SK-N-SH (cell line): ENCODE measurements around the gene DAP. TPM values are rescaled to one million over a fixed set of nuclear protein-coding genes. Genes with fewer than 3 reads are reported as not detected.

ENCODE experiments used
- CTCF ChIA-PET: fragments of 300-600, 350-600 bp; formaldehyde crosslinking; extraction: SDS; loops from one replicate; lab custom pipeline; 2021; lab: Yijun Ruan, JAX
- POLR2A ChIA-PET: fragments of 350-600 bp; sonication (Branson Sonifier 250); formaldehyde crosslinking; extraction: SDS; loops from one replicate; lab custom pipeline; 2020; ENCODE audit warnings: antibody characterized with exemption, inconsistent platforms; lab: Yijun Ruan, JAX
- DNase-seq: peaks from one replicate; pipeline ENCODE4 v3.0.0; 2012
- H2AFZ ChIP-seq: fragments of 200-600 bp; sonication (generic); 2 replicates; pipeline ENCODE4 v1.8.1; 2016; ENCODE audit warnings: antibody characterized with exemption, mild to moderate bottlenecking, low read depth
- H3F3A ChIP-seq: fragments of 200-600 bp; sonication (generic); replicated peaks from 2 replicates; pipeline ENCODE3; 2016; ENCODE audit warnings: antibody characterized with exemption, mild to moderate bottlenecking; ENCODE audit not compliant: insufficient read depth
- H3K27ac ChIP-seq, 2 experiments: fragments of 200-500 bp in 1 of 2; fragments of 200-600 bp in 1 of 2; sonication (Bioruptor generic) in 1 of 2; sonication (generic), shearing (Covaris generic) in 1 of 2; 2 replicates each; pipeline versions ENCODE4 v1.5.1 to v1.6.1; 2014 to 2016; ENCODE audit warnings: low read depth in 2 of 2, inconsistent platforms in 1 of 2, low read length in 1 of 2, mild to moderate bottlenecking in 1 of 2, mixed read lengths in 1 of 2
- H3K27me3 ChIP-seq: fragments of 200-600 bp; sonication (generic), shearing (Covaris generic); 2 replicates; pipeline ENCODE4 v1.6.1; 2016; ENCODE audit warnings: mixed run types; ENCODE audit not compliant: insufficient read depth
- H3K36me3 ChIP-seq, 2 experiments: fragments of 200-500 bp in 1 of 2; fragments of 200-600 bp in 1 of 2; sonication (Bioruptor generic) in 1 of 2; sonication (generic) in 1 of 2; replicated peaks in 1 of 2; 2 replicates each; pipeline versions ENCODE3 to v1.5.1; 2014 to 2016; ENCODE audit warnings: low read length in 1 of 2, mild to moderate bottlenecking in 1 of 2; ENCODE audit not compliant: insufficient read depth in 2 of 2, control insufficient read depth in 1 of 2
- H3K4me1 ChIP-seq, 2 experiments: fragments of 200-500 bp in 1 of 2; fragments of 200-600 bp in 1 of 2; sonication (Bioruptor generic) in 1 of 2; sonication (generic), shearing (Covaris generic) in 1 of 2; 2 replicates each; pipeline versions ENCODE4 v1.5.1 to v1.6.1; 2014 to 2016; ENCODE audit warnings: low read depth in 1 of 2, low read length in 1 of 2, mixed run types in 1 of 2; ENCODE audit not compliant: insufficient read depth in 2 of 2, control insufficient read depth in 1 of 2
- H3K4me2 ChIP-seq: fragments of 200-600 bp; sonication (generic), shearing (Covaris generic); 2 replicates; pipeline ENCODE4 v1.6.1; 2017; ENCODE audit warnings: mixed run types
- H3K4me3 ChIP-seq, 2 experiments: fragments of 200-500 bp in 1 of 2; fragments of 200-600 bp in 1 of 2; sonication (Bioruptor generic) in 1 of 2; sonication (generic), shearing (Covaris generic) in 1 of 2; 2 replicates each; pipeline versions ENCODE4 v1.5.1 to v1.8.1; 2014 to 2016; ENCODE audit warnings: low read depth in 2 of 2, inconsistent platforms in 1 of 2, low read length in 1 of 2, mild to moderate bottlenecking in 1 of 2, mixed read lengths in 1 of 2, moderate library complexity in 1 of 2
- H3K79me2 ChIP-seq: fragments of 200-600 bp; sonication (generic); 2 replicates; pipeline ENCODE4 v1.8.1; 2017; ENCODE audit warnings: mild to moderate bottlenecking; ENCODE audit not compliant: insufficient read depth
- H3K9ac ChIP-seq: fragments of 200-600 bp; sonication (generic); 2 replicates; pipeline ENCODE4 v1.6.1; 2017; ENCODE audit warnings: mixed run types
- H3K9me2 ChIP-seq: fragments of 200-600 bp; sonication (generic); 2 replicates; pipeline ENCODE4 v1.6.1; 2017; ENCODE audit warnings: mixed run types
- H3K9me3 ChIP-seq: fragments of 200-600 bp; sonication (generic); 2 replicates; pipeline ENCODE4 v1.6.1; 2017; ENCODE audit warnings: mixed run types, mild to moderate bottlenecking, moderate library complexity
- H4K20me1 ChIP-seq: fragments of 200-600 bp; sonication (generic); 2 replicates; pipeline ENCODE4 v1.6.1; 2017; ENCODE audit warnings: mild to moderate bottlenecking, mixed run types; ENCODE audit not compliant: insufficient read depth
- CHD2 ChIP-seq: fragments of 150-350 bp; IDR thresholded peaks from 2 replicates; pipeline ENCODE4 v1.6.1; 2018; ENCODE audit warnings: low read length; ENCODE audit not compliant: partially characterized antibody
- ELF1 ChIP-seq: IDR thresholded peaks from 2 replicates; pipeline ENCODE4 v1.4.0; 2012
- EP300 ChIP-seq, 2 experiments: IDR thresholded peaks; 2 replicates each; pipeline versions ENCODE4 v1.4.0 to v1.6.1; 2012; ENCODE audit warnings: borderline replicate concordance in 1 of 2, low read depth in 1 of 2, low read length in 1 of 2
- FOXJ3 ChIP-seq: sonication (generic); formaldehyde crosslinking; IDR thresholded peaks from 2 replicates; pipeline ENCODE4 v1.5.1; 2020; ENCODE audit warnings: mild to moderate bottlenecking, missing genetic modification reagents
- GATA2 ChIP-seq: sonication (generic); formaldehyde crosslinking; IDR thresholded peaks from 2 replicates; pipeline ENCODE4 v1.5.0; 2020; ENCODE audit warnings: mild to moderate bottlenecking, missing genetic modification reagents
- JUND ChIP-seq: IDR thresholded peaks from 2 replicates; pipeline ENCODE4 v1.4.0; 2012
- MXI1 ChIP-seq: IDR thresholded peaks from 2 replicates; pipeline ENCODE4 v1.6.1; 2012; ENCODE audit warnings: mild to moderate bottlenecking, low read depth, low read length, improper control_type of control experiment
- NFIC ChIP-seq: IDR thresholded peaks from 2 replicates; pipeline ENCODE4 v1.4.0; 2012; ENCODE audit warnings: borderline replicate concordance
- NRF1 ChIP-seq: IDR thresholded peaks from 2 replicates; pipeline ENCODE4 v1.6.1; 2012; ENCODE audit warnings: low read depth, mild to moderate bottlenecking, low read length
- RAD21 ChIP-seq: IDR thresholded peaks from 2 replicates; pipeline ENCODE4 v1.6.1; 2012; ENCODE audit warnings: mild to moderate bottlenecking, low read length
- RCOR1 ChIP-seq: fragments of 150-350 bp; IDR thresholded peaks from 2 replicates; pipeline ENCODE4 v1.6.1; 2017; ENCODE audit warnings: antibody characterized with exemption, low read length
- RXRA ChIP-seq: IDR thresholded peaks from 2 replicates; pipeline ENCODE4 v1.4.0; 2012; ENCODE audit warnings: low read depth, mild to moderate bottlenecking, borderline replicate concordance
- SMC3 ChIP-seq: IDR thresholded peaks from 2 replicates; pipeline ENCODE4 v1.6.1; 2012; ENCODE audit warnings: low read depth, low read length, improper control_type of control experiment
- TAF1 ChIP-seq: IDR thresholded peaks from 2 replicates; pipeline ENCODE4 v1.6.1; 2012; ENCODE audit warnings: low read depth, mild to moderate bottlenecking, low read length, moderate library complexity, borderline replicate concordance
- TCF12 ChIP-seq: IDR thresholded peaks from 2 replicates; pipeline ENCODE4 v1.4.0; 2012
- TEAD4 ChIP-seq: IDR thresholded peaks from 2 replicates; pipeline ENCODE4 v1.4.0; 2012; ENCODE audit warnings: mild to moderate bottlenecking, borderline replicate concordance; ENCODE audit not compliant: insufficient read depth
- YY1 ChIP-seq: IDR thresholded peaks from 2 replicates; pipeline ENCODE4 v1.4.0; 2012; ENCODE audit warnings: low read depth, mild to moderate bottlenecking
- WGBS: methylation state at CpG from one replicate; pipeline ENCODE4 v1.1.6; 2017; ENCODE audit warnings: low lambda C conversion rate; 5-methylcytosine and 5-hydroxymethylcytosine counted together
- polyA plus RNA-seq, 3 experiments: library from polyadenylated mRNA; depleted of rRNA; stranded (reverse); fragments of >200 nt; gene quantifications; 2 replicates each; pipeline ENCODE4 v1.2.3, GENCODE V29; 2012
- TF ChIP-seq, protein P1 (sequence below): IDR thresholded peaks from 2 replicates; pipeline ENCODE4; 2012
- TF ChIP-seq, protein P2 (sequence below): fragments of 200-600 bp; sonication (generic); IDR thresholded peaks from 2 replicates; pipeline ENCODE4 v1.6.1; 2017; ENCODE audit warnings: antibody characterized with exemption, mild to moderate bottlenecking, moderate library complexity
- TF ChIP-seq, protein P3 (sequence below): IDR thresholded peaks from 2 replicates; pipeline ENCODE4 v1.4.0; 2012; ENCODE audit warnings: low read depth, borderline replicate concordance

The DAP gene
- polyA plus RNA-seq, 1 of the 3 experiments (the other 2 are of a cell fraction): 78.2 TPM

DNA sequence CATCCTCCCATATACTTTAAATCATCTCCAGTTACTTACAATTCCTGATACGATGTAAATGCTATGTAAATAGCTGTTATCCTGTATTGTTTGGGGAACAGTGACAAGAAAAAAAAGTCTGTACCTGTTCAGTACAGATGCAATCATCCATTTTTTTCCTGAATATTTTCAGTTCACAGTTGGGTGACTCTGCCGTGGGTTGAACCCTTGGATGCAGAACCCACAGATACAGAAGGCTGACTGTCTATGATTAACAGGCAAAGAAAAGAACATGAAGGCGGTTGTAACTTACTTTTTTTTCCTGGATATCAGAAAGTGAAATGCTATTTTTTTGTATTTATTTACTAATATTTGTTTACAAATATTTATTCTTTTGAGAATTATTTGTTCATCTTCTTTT, 33.2 kb downstream of the DAP start:
- CTCF ChIA-PET: no interaction called here
- H3K9me2 ChIP-seq: no peaks in the 10 kb centered on the region
- peaks cover 5 to 19% of the 10 kb centered on the region in 2 experiments for H3K36me3 ChIP-seq
- H3K79me2 ChIP-seq: peaks cover 23% of the 10 kb centered on the region
- no peaks in the 10 kb centered on the region for H3K27me3 ChIP-seq
- peaks cover 36% of the 10 kb centered on the region for H3F3A ChIP-seq
- DNase-seq: no peak
- no peaks in the 10 kb centered on the region for H4K20me1 ChIP-seq
- no peak overlapping the region for H3K4me3 ChIP-seq
- H3K4me1 ChIP-seq: peaks cover 9 to 19% of the 10 kb centered on the region in 2 experiments
- H3K9ac ChIP-seq: no peak overlapping the region
- H2AFZ ChIP-seq: no peak overlapping the region
- POLR2A ChIA-PET: no interaction called here
- H3K27ac ChIP-seq: no peak overlapping the region; a peak in 1 of 4 replicates
- H3K9me3 ChIP-seq: no peaks in the 10 kb centered on the region
- 92% methylated on average over 3 of the region's 3 CpGs for WGBS
- H3K4me2 ChIP-seq: no peak overlapping the region
- TF ChIP-seq MXI1 (no peak), CHD2 (no peak), RAD21 (no peak), EP300 (IDR thresholded peaks at IDR 0.05; ENCODE audit: borderline replicate concordance in 1 of 2, low read depth in 1 of 2, low read length in 1 of 2) (no peak), NRF1 (no peak), SMC3 (no peak), JUND (no peak), GATA2 (no peak), TAF1 (no peak), TEAD4 (no peak), NFIC (no peak), TCF12 (no peak), YY1 (no peak), RCOR1 (no peak), RXRA (no peak), FOXJ3 (CRISPR knock-in tag) (no peak), ELF1 (no peak)
- TF ChIP-seq, protein P1, sequence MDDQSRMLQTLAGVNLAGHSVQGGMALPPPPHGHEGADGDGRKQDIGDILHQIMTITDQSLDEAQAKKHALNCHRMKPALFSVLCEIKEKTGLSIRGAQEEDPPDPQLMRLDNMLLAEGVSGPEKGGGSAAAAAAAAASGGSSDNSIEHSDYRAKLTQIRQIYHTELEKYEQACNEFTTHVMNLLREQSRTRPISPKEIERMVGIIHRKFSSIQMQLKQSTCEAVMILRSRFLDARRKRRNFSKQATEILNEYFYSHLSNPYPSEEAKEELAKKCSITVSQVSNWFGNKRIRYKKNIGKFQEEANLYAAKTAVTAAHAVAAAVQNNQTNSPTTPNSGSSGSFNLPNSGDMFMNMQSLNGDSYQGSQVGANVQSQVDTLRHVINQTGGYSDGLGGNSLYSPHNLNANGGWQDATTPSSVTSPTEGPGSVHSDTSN: no peak
- TF ChIP-seq, protein P2, sequence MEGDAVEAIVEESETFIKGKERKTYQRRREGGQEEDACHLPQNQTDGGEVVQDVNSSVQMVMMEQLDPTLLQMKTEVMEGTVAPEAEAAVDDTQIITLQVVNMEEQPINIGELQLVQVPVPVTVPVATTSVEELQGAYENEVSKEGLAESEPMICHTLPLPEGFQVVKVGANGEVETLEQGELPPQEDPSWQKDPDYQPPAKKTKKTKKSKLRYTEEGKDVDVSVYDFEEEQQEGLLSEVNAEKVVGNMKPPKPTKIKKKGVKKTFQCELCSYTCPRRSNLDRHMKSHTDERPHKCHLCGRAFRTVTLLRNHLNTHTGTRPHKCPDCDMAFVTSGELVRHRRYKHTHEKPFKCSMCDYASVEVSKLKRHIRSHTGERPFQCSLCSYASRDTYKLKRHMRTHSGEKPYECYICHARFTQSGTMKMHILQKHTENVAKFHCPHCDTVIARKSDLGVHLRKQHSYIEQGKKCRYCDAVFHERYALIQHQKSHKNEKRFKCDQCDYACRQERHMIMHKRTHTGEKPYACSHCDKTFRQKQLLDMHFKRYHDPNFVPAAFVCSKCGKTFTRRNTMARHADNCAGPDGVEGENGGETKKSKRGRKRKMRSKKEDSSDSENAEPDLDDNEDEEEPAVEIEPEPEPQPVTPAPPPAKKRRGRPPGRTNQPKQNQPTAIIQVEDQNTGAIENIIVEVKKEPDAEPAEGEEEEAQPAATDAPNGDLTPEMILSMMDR: no peak
- TF ChIP-seq, protein P3, sequence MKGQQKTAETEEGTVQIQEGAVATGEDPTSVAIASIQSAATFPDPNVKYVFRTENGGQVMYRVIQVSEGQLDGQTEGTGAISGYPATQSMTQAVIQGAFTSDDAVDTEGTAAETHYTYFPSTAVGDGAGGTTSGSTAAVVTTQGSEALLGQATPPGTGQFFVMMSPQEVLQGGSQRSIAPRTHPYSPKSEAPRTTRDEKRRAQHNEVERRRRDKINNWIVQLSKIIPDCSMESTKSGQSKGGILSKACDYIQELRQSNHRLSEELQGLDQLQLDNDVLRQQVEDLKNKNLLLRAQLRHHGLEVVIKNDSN: no peak
